ENCODE results near the gene TPRN. TPM values are rescaled to one million over a fixed set of nuclear protein-coding genes. Genes with fewer than 3 reads are reported as not detected.
A peak's percentile ranks its signal among the peaks of the same experiment; 100 is the strongest.

TPRN gene
- total RNA-seq, 1 experiment from 2014 or later, result 23.0 TPM

- Histone ChIP-seq H3K4me1 (ENCODE audit: insufficient read depth, low read length, poor library complexity, severe bottlenecking) (peaks cover 15% of the 10 kb centered on the region), H3K27ac (ENCODE audit: low read depth, low read length, poor library complexity, severe bottlenecking) (no peak overlapping the region), H3K4me3 (ENCODE audit: low read depth, low read length, poor library complexity, severe bottlenecking) (peak overlapping the region; percentile 36), H3K36me3 (ENCODE audit: insufficient read depth, low read length, poor library complexity, severe bottlenecking) (no peaks in the 10 kb centered on the region), H3K27me3 (replicated peaks; ENCODE audit: insufficient read depth, low read depth, low read length, poor library complexity) (peaks cover 89% of the 10 kb centered on the region), H3K9me3 (ENCODE audit: low read depth, low read length, poor library complexity, severe bottlenecking) (no peaks in the 10 kb centered on the region)
- BruUV-seq (replicated peaks), result no TSS peak
- ChIA-PET POLR2A (ENCODE audit: low non-redundant PET) (no interaction called here), CTCF (interaction anchor here (0.7 to 1.2 kb wide), 2 partner anchors 54 to 95 kb away, joined by 8 to 10 read pairs; a partner anchor contains a TSS)
- intact Hi-C loops (cut with micrococcal nuclease; ENCODE audit: unreplicated experiment), result no loop called here
- peak; percentile 62 for DNase-seq (ENCODE audit: low spot score)
- TF ChIP-seq EZH2 (IDR thresholded peaks at IDR 0.05; ENCODE audit: borderline replicate concordance, low read depth, low read length, poor library complexity, severe bottlenecking) (peak; percentile 76), CTCF (conservative IDR thresholded peaks at IDR 0.05; ENCODE audit: low read depth, low read length) (0 out of 2 replicates have a peak, but pooled peaks have one; percentile 14)
Observed at GRCh38 chr9:137162505-137163364, 37.8 kb downstream of the TPRN start.

- H3K36me3 ChIP-seq (ENCODE audit: insufficient read depth, low read length, poor library complexity, severe bottlenecking), result no peaks in the 10 kb centered on the region
- no TSS peak for BruUV-seq (replicated peaks)
- peaks cover 80% of the 10 kb centered on the region for H3K27me3 ChIP-seq (replicated peaks; ENCODE audit: insufficient read depth, low read depth, low read length, poor library complexity)
- TF ChIP-seq CTCF (conservative IDR thresholded peaks at IDR 0.05; ENCODE audit: low read depth, low read length), result no peak
- TF ChIP-seq EZH2 (IDR thresholded peaks at IDR 0.05; ENCODE audit: borderline replicate concordance, low read depth, low read length, poor library complexity, severe bottlenecking), result no peak
- peak overlapping the region; percentile 36 for H3K4me3 ChIP-seq (ENCODE audit: low read depth, low read length, poor library complexity, severe bottlenecking)
- ChIA-PET POLR2A (ENCODE audit: low non-redundant PET) (no interaction called here), CTCF (interaction anchor here (0.7 to 1.2 kb wide), 2 partner anchors 55 to 94 kb away, joined by 8 to 10 read pairs; a partner anchor contains a TSS)
- intact Hi-C loops (cut with micrococcal nuclease; ENCODE audit: unreplicated experiment), result no loop called here
- no peaks in the 10 kb centered on the region for H3K9me3 ChIP-seq (ENCODE audit: low read depth, low read length, poor library complexity, severe bottlenecking)
- DNase-seq (ENCODE audit: low spot score), result peak; percentile 54
- H3K4me1 ChIP-seq (ENCODE audit: insufficient read depth, low read length, poor library complexity, severe bottlenecking), result peaks cover 20% of the 10 kb centered on the region
- H3K27ac ChIP-seq (ENCODE audit: low read depth, low read length, poor library complexity, severe bottlenecking), result no peak overlapping the region
Observed at GRCh38 chr9:137161558-137162486, 38.7 kb downstream of the TPRN start.

- H3K36me3 ChIP-seq (ENCODE audit: insufficient read depth, low read length, poor library complexity, severe bottlenecking), result no peaks in the 10 kb centered on the region
- intact Hi-C loops (cut with micrococcal nuclease; ENCODE audit: unreplicated experiment), result no loop called here
- H3K4me3 ChIP-seq (ENCODE audit: low read depth, low read length, poor library complexity, severe bottlenecking), result no peak overlapping the region
- BruUV-seq (replicated peaks), result no TSS peak
- TF ChIP-seq CTCF (conservative IDR thresholded peaks at IDR 0.05; ENCODE audit: low read depth, low read length) (no peak), EZH2 (IDR thresholded peaks at IDR 0.05; ENCODE audit: borderline replicate concordance, low read depth, low read length, poor library complexity, severe bottlenecking) (no peak)
- H3K9me3 ChIP-seq (ENCODE audit: low read depth, low read length, poor library complexity, severe bottlenecking), result no peaks in the 10 kb centered on the region
- H3K27ac ChIP-seq (ENCODE audit: low read depth, low read length, poor library complexity, severe bottlenecking), result no peak overlapping the region
- ChIA-PET CTCF (no interaction called here), POLR2A (ENCODE audit: low non-redundant PET) (no interaction called here)
- H3K27me3 ChIP-seq (replicated peaks; ENCODE audit: insufficient read depth, low read depth, low read length, poor library complexity), result peaks cover 71% of the 10 kb centered on the region
- peaks cover 20% of the 10 kb centered on the region for H3K4me1 ChIP-seq (ENCODE audit: insufficient read depth, low read length, poor library complexity, severe bottlenecking)
- DNase-seq (ENCODE audit: low spot score), result no peak
Observed at GRCh38 chr9:137160716-137161557, 39.6 kb downstream of the TPRN start.
